ENCODE data around the gene INMT. TPM values are rescaled to one million over a fixed set of nuclear protein-coding genes. Genes with fewer than 3 reads are reported as not detected.

The INMT gene
- total RNA-seq, 4 donors from 2014 or later: 21.3 to 142 (median 100) TPM

GRCh38 chr7:30771880-30772425 is 20.0 kb downstream of the INMT start:
- TF ChIP-seq EP300 (IDR thresholded peaks at IDR 0.05) (no peak), POLR2A (IDR thresholded peaks at IDR 0.05) (no peak), CTCF (IDR thresholded peaks at IDR 0.05) (no peak)
- 3 to 5% methylated on average over 7 to 15 of the region's 15 CpGs for WGBS, 2 donors
- Histone ChIP-seq H3K27me3 (no peaks in the 10 kb centered on the region), H3K4me1 (peaks cover 0 to 21% (median 6%) of the 10 kb centered on the region in 4 donors), H3K9me3 (no peaks in the 10 kb centered on the region), H3K4me3 (peak overlapping the region; percentile 32 to 97 (median 68)), H3K27ac (peak overlapping the region in 3 of 4 donors; percentile 69 to 81 (median 76)), H3K36me3 (no peaks in the 10 kb centered on the region)
- DNase-seq (ENCODE audit: low spot score in 2 of 2): no peak

- H3K27me3 ChIP-seq: no peaks in the 10 kb centered on the region
- H3K36me3 ChIP-seq: no peaks in the 10 kb centered on the region
- no peaks in the 10 kb centered on the region for H3K9me3 ChIP-seq
- DNase-seq (ENCODE audit: low spot score in 2 of 2): no peak
- H3K27ac ChIP-seq: no peak overlapping the region
- 87 to 89% methylated on average over 6 of the region's 6 CpGs for WGBS, 2 donors
- peaks cover 0 to 21% (median 6%) of the 10 kb centered on the region in 4 donors for H3K4me1 ChIP-seq
- TF ChIP-seq CTCF (IDR thresholded peaks at IDR 0.05) (no peak), POLR2A (IDR thresholded peaks at IDR 0.05) (no peak), EP300 (IDR thresholded peaks at IDR 0.05) (no peak)
- no peak overlapping the region for H3K4me3 ChIP-seq
Observed at GRCh38 chr7:30772984-30773383, 21.0 kb downstream of the INMT start.

- DNase-seq (ENCODE audit: low spot score in 2 of 2): no peak
- no peaks in the 10 kb centered on the region for H3K9me3 ChIP-seq
- H3K4me3 ChIP-seq: no peak overlapping the region
- H3K4me1 ChIP-seq: peaks cover 0 to 28% (median 6%) of the 10 kb centered on the region in 4 donors
- TF ChIP-seq EP300 (IDR thresholded peaks at IDR 0.05) (no peak), POLR2A (IDR thresholded peaks at IDR 0.05) (no peak), CTCF (IDR thresholded peaks at IDR 0.05) (no peak)
- peaks cover 0 to 21% (median 0%) of the 10 kb centered on the region in 3 donors for H3K36me3 ChIP-seq
- no peak overlapping the region for H3K27ac ChIP-seq
- no peaks in the 10 kb centered on the region for H3K27me3 ChIP-seq
Observed at GRCh38 chr7:30775992-30776391, 24.1 kb downstream of the INMT start.

- TF ChIP-seq POLR2A (IDR thresholded peaks at IDR 0.05) (no peak), CTCF (IDR thresholded peaks at IDR 0.05) (no peak), EP300 (IDR thresholded peaks at IDR 0.05) (no peak)
- Histone ChIP-seq H3K27me3 (no peaks in the 10 kb centered on the region), H3K27ac (no peak overlapping the region), H3K4me1 (peaks cover 0 to 25% (median 5%) of the 10 kb centered on the region in 4 donors), H3K36me3 (peaks cover 0 to 31% (median 0%) of the 10 kb centered on the region in 3 donors), H3K9me3 (no peaks in the 10 kb centered on the region), H3K4me3 (no peak overlapping the region)
- WGBS, 2 donors: 64 to 73% methylated on average over 4 of the region's 4 CpGs
- no peak for DNase-seq (ENCODE audit: low spot score in 2 of 2)
Observed at GRCh38 chr7:30776971-30777370, 25.0 kb downstream of the INMT start.

GRCh38 chr7:30778255-30779025 is 26.5 kb downstream of the INMT start:
- TF ChIP-seq POLR2A (IDR thresholded peaks at IDR 0.05) (no peak), EP300 (IDR thresholded peaks at IDR 0.05) (no peak), CTCF (IDR thresholded peaks at IDR 0.05) (no peak)
- Histone ChIP-seq H3K27me3 (no peaks in the 10 kb centered on the region), H3K4me3 (no peak overlapping the region), H3K4me1 (peaks cover 0 to 12% (median 0%) of the 10 kb centered on the region in 4 donors), H3K9me3 (no peaks in the 10 kb centered on the region), H3K36me3 (peaks cover 0 to 45% (median 0%) of the 10 kb centered on the region in 3 donors), H3K27ac (peak overlapping the region in 2 of 4 donors; percentile 51 to 71)
- no peak for DNase-seq (ENCODE audit: low spot score in 2 of 2)
- 66 to 76% methylated on average over 15 of the region's 15 CpGs for WGBS, 2 donors
